Measurements from ENCODE around the gene FAM171A2.

- TF ChIP-seq CTCF (IDR thresholded peaks at IDR 0.05; ENCODE audit: low read length) (no peak), EZH2 (IDR thresholded peaks at IDR 0.05; ENCODE audit: borderline replicate concordance, low read length) (no peak)
Observed at GRCh38 chr17:44360144-44360533, 3.5 kb downstream of the FAM171A2 start.
